ENCODE results near the gene PLA2G4E.

Gene PLA2G4E

GRCh38 chr15:41952013-41952563 is 68.8 kb downstream of the PLA2G4E start:
- no peak for TF ChIP-seq LEF1 (IDR thresholded peaks at IDR 0.05; ENCODE audit: borderline replicate concordance)
- TF ChIP-seq CTBP1 (IDR thresholded peaks at IDR 0.05; ENCODE audit: borderline replicate concordance): no peak
- TF ChIP-seq FOXA1 (IDR thresholded peaks at IDR 0.05): no peak
- TF ChIP-seq FOXK2 (IDR thresholded peaks at IDR 0.05): no peak
- TF ChIP-seq L3MBTL2 (conservative IDR thresholded peaks at IDR 0.05): no peak
- no peak for TF ChIP-seq SP1 (IDR thresholded peaks at IDR 0.05)
- no peak for TF ChIP-seq HDGF (IDR thresholded peaks at IDR 0.05; ENCODE audit: borderline replicate concordance)
- TF ChIP-seq SUZ12 (IDR thresholded peaks at IDR 0.05): no peak
- no peak for TF ChIP-seq ARNT (IDR thresholded peaks at IDR 0.05)
- no peak for TF ChIP-seq FOXM1 (IDR thresholded peaks at IDR 0.05; ENCODE audit: borderline replicate concordance)
- TF ChIP-seq ZNF384 (IDR thresholded peaks at IDR 0.05): no peak
- TF ChIP-seq BHLHE40 (IDR thresholded peaks at IDR 0.05; ENCODE audit: borderline replicate concordance): no peak
- TF ChIP-seq NFRKB (IDR thresholded peaks at IDR 0.05): no peak
- ChIA-PET CTCF (no interaction called here), POLR2A (interaction anchor here (1.1 kb wide), 1 partner anchor 20 kb away, joined by 4 read pairs; the partner anchor contains the start of gene EHD4)
- DNase-seq (ENCODE audit: extremely low spot score): no peak

GRCh38 chr15:41951571-41951970 is 69.3 kb downstream of the PLA2G4E start:
- TF ChIP-seq L3MBTL2 (conservative IDR thresholded peaks at IDR 0.05) (no peak), LEF1 (IDR thresholded peaks at IDR 0.05; ENCODE audit: borderline replicate concordance) (no peak), FOXA1 (IDR thresholded peaks at IDR 0.05) (no peak), FOXK2 (IDR thresholded peaks at IDR 0.05) (no peak), SP1 (IDR thresholded peaks at IDR 0.05) (no peak)
- POLR2A ChIA-PET: no interaction called here
- CTCF ChIA-PET: no interaction called here
- DNase-seq (ENCODE audit: extremely low spot score): no peak

GRCh38 chr15:41950489-41950888 is 70.4 kb downstream of the PLA2G4E start:
- DNase-seq (ENCODE audit: extremely low spot score): no peak
- CTCF ChIA-PET: no interaction called here
- TF ChIP-seq CTBP1 (IDR thresholded peaks at IDR 0.05; ENCODE audit: borderline replicate concordance) (no peak), HDGF (IDR thresholded peaks at IDR 0.05; ENCODE audit: borderline replicate concordance) (no peak), FOXM1 (IDR thresholded peaks at IDR 0.05; ENCODE audit: borderline replicate concordance) (no peak), TARDBP (IDR thresholded peaks at IDR 0.05) (no peak), ARNT (IDR thresholded peaks at IDR 0.05) (no peak), NFRKB (IDR thresholded peaks at IDR 0.05) (no peak), SP1 (IDR thresholded peaks at IDR 0.05) (no peak), L3MBTL2 (conservative IDR thresholded peaks at IDR 0.05) (no peak), FOXA1 (IDR thresholded peaks at IDR 0.05) (no peak), SUZ12 (IDR thresholded peaks at IDR 0.05) (no peak), LEF1 (IDR thresholded peaks at IDR 0.05; ENCODE audit: borderline replicate concordance) (no peak), PKNOX1 (IDR thresholded peaks at IDR 0.05) (no peak), ZNF384 (IDR thresholded peaks at IDR 0.05) (no peak)
- POLR2A ChIA-PET: no interaction called here

GRCh38 chr15:41950127-41950483 is 70.7 kb downstream of the PLA2G4E start:
- TF ChIP-seq L3MBTL2 (conservative IDR thresholded peaks at IDR 0.05): no peak
- TF ChIP-seq FOXK2 (IDR thresholded peaks at IDR 0.05): no peak
- no peak for TF ChIP-seq BHLHE40 (IDR thresholded peaks at IDR 0.05; ENCODE audit: borderline replicate concordance)
- TF ChIP-seq HDGF (IDR thresholded peaks at IDR 0.05; ENCODE audit: borderline replicate concordance): no peak
- no peak for TF ChIP-seq SUZ12 (IDR thresholded peaks at IDR 0.05)
- TF ChIP-seq TARDBP (IDR thresholded peaks at IDR 0.05): no peak
- no peak for TF ChIP-seq PKNOX1 (IDR thresholded peaks at IDR 0.05)
- TF ChIP-seq NFRKB (IDR thresholded peaks at IDR 0.05): no peak
- no peak for TF ChIP-seq FOXM1 (IDR thresholded peaks at IDR 0.05; ENCODE audit: borderline replicate concordance)
- TF ChIP-seq ELF4 (IDR thresholded peaks at IDR 0.05): no peak
- TF ChIP-seq ZNF384 (IDR thresholded peaks at IDR 0.05): no peak
- TF ChIP-seq FOXA1 (IDR thresholded peaks at IDR 0.05): no peak
- no peak for TF ChIP-seq LEF1 (IDR thresholded peaks at IDR 0.05; ENCODE audit: borderline replicate concordance)
- no peak for TF ChIP-seq CTBP1 (IDR thresholded peaks at IDR 0.05; ENCODE audit: borderline replicate concordance)
- no peak for TF ChIP-seq ARNT (IDR thresholded peaks at IDR 0.05)
- ChIA-PET POLR2A (interaction anchor here (1.2 kb wide), 1 partner anchor 21 kb away, joined by 3 read pairs; no protein-coding TSS in a partner anchor), CTCF (no interaction called here)
- no peak for DNase-seq (ENCODE audit: extremely low spot score)

- TF ChIP-seq TARDBP (IDR thresholded peaks at IDR 0.05): no peak
- TF ChIP-seq L3MBTL2 (conservative IDR thresholded peaks at IDR 0.05): no peak
- TF ChIP-seq ARNT (IDR thresholded peaks at IDR 0.05): no peak
Observed at GRCh38 chr15:41949401-41950126, 71.3 kb downstream of the PLA2G4E start.

GRCh38 chr15:41948490-41948889 is 72.4 kb downstream of the PLA2G4E start:
- ChIA-PET CTCF (no interaction called here), POLR2A (no interaction called here)
- TF ChIP-seq LEF1 (IDR thresholded peaks at IDR 0.05; ENCODE audit: borderline replicate concordance) (no peak), PKNOX1 (IDR thresholded peaks at IDR 0.05) (no peak), ZNF384 (IDR thresholded peaks at IDR 0.05) (no peak), ARNT (IDR thresholded peaks at IDR 0.05) (no peak), TARDBP (IDR thresholded peaks at IDR 0.05) (no peak), SUZ12 (IDR thresholded peaks at IDR 0.05) (no peak), L3MBTL2 (conservative IDR thresholded peaks at IDR 0.05) (no peak), NFRKB (IDR thresholded peaks at IDR 0.05) (no peak), FOXM1 (IDR thresholded peaks at IDR 0.05; ENCODE audit: borderline replicate concordance) (no peak), FOXK2 (IDR thresholded peaks at IDR 0.05) (no peak), CTBP1 (IDR thresholded peaks at IDR 0.05; ENCODE audit: borderline replicate concordance) (no peak), SP1 (IDR thresholded peaks at IDR 0.05) (no peak), BHLHE40 (IDR thresholded peaks at IDR 0.05; ENCODE audit: borderline replicate concordance) (no peak)
- no peak for DNase-seq (ENCODE audit: extremely low spot score)

More at GRCh38 chr15:41949401-41950126, 71.3 kb downstream of the PLA2G4E start:
- ChIA-PET POLR2A (interaction anchor here (1.2 kb wide), 1 partner anchor 22 kb away, joined by 3 read pairs; no protein-coding TSS in a partner anchor), CTCF (no interaction called here)
- DNase-seq (ENCODE audit: extremely low spot score): no peak
